Measurements from ENCODE around the gene PTPRD.

The PTPRD gene

GRCh38 chr9:10613419-10613818, 617 bp upstream of the PTPRD start:
- no peak for DNase-seq (ENCODE audit: insufficient read length, low spot score)
- no peak for FAIRE-seq
- TF ChIP-seq, protein P1, sequence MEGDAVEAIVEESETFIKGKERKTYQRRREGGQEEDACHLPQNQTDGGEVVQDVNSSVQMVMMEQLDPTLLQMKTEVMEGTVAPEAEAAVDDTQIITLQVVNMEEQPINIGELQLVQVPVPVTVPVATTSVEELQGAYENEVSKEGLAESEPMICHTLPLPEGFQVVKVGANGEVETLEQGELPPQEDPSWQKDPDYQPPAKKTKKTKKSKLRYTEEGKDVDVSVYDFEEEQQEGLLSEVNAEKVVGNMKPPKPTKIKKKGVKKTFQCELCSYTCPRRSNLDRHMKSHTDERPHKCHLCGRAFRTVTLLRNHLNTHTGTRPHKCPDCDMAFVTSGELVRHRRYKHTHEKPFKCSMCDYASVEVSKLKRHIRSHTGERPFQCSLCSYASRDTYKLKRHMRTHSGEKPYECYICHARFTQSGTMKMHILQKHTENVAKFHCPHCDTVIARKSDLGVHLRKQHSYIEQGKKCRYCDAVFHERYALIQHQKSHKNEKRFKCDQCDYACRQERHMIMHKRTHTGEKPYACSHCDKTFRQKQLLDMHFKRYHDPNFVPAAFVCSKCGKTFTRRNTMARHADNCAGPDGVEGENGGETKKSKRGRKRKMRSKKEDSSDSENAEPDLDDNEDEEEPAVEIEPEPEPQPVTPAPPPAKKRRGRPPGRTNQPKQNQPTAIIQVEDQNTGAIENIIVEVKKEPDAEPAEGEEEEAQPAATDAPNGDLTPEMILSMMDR (IDR thresholded peaks at IDR 0.05; ENCODE audit: insufficient read depth, missing control alignments): no peak

DNA sequence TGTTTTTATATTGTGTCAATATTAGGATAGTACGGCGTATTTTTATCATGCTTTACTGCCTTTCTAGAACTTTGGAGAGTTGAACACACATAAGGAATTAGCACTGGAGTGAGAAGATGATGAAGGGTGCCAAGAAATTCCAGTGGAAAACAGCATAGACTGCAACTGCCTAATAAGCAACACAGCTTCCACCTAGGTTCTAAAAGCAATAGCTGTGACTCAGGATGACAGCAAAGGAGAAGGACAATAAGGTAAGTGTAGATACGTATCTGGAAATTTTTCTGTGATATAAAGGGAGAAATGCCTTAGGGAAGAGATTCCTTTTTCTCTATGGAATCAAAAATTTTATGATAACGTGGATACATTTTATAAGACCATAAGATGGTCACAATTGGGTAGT, 7.4 kb downstream of the PTPRD start:
- FAIRE-seq: no peak
- no peak for DNase-seq (ENCODE audit: insufficient read length, low spot score)
- TF ChIP-seq, protein P1 (IDR thresholded peaks at IDR 0.05; ENCODE audit: insufficient read depth, missing control alignments): no peak

DNA sequence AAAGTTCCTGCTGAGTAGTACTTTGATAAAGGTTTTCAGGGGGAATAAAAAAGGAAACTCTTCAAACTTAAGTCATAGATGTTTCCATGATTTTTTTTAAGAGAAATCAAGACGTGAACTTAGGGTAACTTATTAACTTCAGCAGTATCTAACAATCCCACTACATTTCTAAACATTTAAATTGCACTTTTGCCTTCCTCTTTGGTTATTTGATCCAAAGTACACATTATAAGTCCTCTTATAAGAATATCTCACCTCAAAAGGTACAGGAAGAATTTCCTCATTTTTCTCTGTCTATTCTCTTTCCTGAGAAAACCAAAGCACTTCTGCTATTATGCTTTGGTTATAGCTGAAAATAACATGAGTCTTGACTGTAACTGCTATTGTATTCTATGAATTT, 7.9 kb downstream of the PTPRD start:
- TF ChIP-seq, protein P1 (IDR thresholded peaks at IDR 0.05; ENCODE audit: insufficient read depth, missing control alignments): no peak
- no peak for FAIRE-seq
- DNase-seq (ENCODE audit: insufficient read length, low spot score): no peak

DNA sequence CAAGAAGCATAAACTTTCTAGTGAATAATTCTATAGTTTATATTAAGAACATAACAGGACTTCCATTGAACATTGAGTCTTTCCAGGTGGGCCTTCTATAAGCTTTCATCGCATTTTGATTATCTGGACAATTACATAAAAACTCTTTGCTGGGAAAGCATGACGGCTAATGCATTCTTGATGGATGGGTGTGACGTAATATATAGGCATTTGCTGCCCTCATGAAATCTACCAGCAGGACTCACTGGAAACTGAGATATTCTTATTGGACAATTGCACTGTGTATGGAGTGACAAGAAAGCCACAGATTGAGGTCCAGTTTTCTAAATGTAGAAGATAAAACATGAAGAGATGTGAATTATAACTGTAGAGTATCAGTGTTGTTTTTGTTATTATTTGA, 15.0 kb downstream of the PTPRD start:
- TF ChIP-seq, protein P1 (IDR thresholded peaks at IDR 0.05; ENCODE audit: insufficient read depth, missing control alignments): no peak
- no peak for DNase-seq (ENCODE audit: insufficient read length, low spot score)
- FAIRE-seq: no peak

DNA sequence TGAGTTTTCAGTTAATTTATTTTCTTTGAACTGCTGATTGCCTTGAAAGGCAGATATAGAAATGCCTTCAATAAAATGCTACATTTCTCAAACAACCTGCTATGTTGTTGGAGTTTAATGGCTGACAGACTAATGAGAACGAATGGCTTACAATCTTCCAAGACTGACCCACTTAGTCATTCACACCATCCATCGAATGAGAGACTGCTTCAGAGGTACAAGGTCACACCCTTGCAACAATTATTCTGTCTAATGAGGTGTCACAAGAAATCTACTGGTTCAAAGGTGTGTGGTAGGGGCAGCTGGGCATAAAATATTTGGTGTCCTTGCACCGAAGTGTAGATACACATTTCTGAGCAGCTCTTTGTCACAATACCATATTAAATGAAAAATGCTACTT, 18.3 kb downstream of the PTPRD start:
- TF ChIP-seq, protein P1 (IDR thresholded peaks at IDR 0.05; ENCODE audit: insufficient read depth, missing control alignments): no peak
- no peak for DNase-seq (ENCODE audit: insufficient read length, low spot score)
- FAIRE-seq: no peak

DNA sequence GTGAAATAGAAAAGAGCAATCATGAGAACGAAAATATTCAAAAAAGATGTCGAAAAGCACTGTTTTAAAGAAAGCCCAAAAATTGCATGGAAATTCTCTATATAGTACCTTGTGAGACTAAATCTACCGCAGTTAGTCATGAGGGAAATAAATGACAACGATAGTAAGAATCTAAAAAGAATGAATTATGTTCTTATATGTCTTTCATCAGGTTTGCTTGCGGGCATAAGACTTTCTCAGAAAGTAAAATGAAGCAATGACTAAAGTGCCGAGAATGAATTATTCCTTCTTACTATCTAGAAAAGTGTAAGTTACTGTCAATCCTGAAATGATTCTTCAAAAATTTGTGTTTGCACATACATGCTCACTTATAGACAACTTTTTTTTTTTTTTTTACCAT, 26.4 kb downstream of the PTPRD start:
- TF ChIP-seq, protein P1 (IDR thresholded peaks at IDR 0.05; ENCODE audit: insufficient read depth, missing control alignments): no peak
- no peak for DNase-seq (ENCODE audit: insufficient read length, low spot score)
- FAIRE-seq: no peak

DNA sequence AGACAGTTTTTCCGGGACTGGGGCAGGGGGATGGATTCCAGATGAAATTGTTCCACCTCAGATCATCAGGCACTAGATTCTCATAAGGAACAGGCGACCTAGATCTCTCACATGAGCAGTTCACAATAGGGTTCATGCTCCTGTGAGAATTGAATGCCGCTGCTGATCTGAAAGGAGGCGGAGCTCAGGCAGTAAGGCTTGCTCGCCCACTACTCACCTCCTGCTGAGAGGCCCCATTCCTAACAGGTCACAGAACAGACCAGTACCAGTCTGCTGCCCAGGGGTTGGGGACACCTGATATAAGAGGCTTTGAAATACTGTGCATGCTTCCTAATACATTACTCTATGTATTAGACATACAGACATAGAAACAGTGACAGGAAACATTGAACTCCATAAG, 41.1 kb downstream of the PTPRD start:
- TF ChIP-seq, protein P1 (IDR thresholded peaks at IDR 0.05; ENCODE audit: insufficient read depth, missing control alignments): no peak
- no peak for FAIRE-seq

More for the DNA sequence above, 41.1 kb downstream of the PTPRD start:
- DNase-seq (ENCODE audit: insufficient read length, low spot score): no peak
